Activated naive CD8-positive, alpha-beta T cell (primary cell): ENCODE data around the gene PIEZO1.
A peak's percentile ranks its signal among the peaks of the same experiment; 100 is the strongest.
"Not testable (repeated sequence)": the region's sequence is repeated elsewhere in the genome, so short reads cannot be mapped to it uniquely, and the experiment has no call there.

Source experiments
- H3K27ac Mint-ChIP-seq: one replicate; pipeline ENCODE4 v1.8.0; 2021; ENCODE audit warnings: mixed read lengths
- H3K27me3 Mint-ChIP-seq: one replicate; pipeline ENCODE4 v1.8.0; 2021; ENCODE audit warnings: mixed read lengths
- H3K36me3 Mint-ChIP-seq: one replicate; pipeline ENCODE4 v1.8.0; 2021; ENCODE audit warnings: mixed read lengths
- H3K4me1 Mint-ChIP-seq: one replicate; pipeline ENCODE4 v1.8.0; 2021; ENCODE audit warnings: low read depth, mixed read lengths
- H3K4me3 Mint-ChIP-seq: one replicate; pipeline ENCODE4 v1.8.0; 2021; ENCODE audit warnings: mild to moderate bottlenecking, mixed read lengths
- H3K9me3 Mint-ChIP-seq: one replicate; pipeline ENCODE4 v1.8.0; 2021; ENCODE audit warnings: low read depth, mixed read lengths

PIEZO1 gene

DNA sequence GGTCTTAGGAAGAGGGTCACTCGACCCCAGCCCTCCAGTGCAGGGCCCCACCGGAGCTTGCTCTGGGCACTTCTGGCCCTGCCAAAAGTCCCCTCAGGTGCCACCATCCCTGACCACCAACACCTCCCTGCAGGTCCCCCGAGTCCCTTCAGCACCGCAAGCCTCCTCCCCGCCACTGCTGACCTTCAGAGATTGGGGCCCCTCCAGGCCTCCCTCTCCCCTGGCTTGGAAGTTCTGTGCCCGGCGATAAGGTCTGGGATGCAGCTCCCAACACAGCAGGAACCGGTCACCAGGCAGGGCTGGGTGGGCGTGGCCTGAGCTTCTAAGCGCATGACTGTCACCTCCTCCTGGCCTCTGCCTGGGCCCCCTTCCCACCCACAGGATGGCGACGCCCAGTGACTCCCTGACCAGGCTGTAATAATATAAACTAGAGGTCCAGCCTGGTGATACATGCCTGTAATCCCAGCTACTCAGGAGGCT is 11.2 kb downstream of the PIEZO1 start:
- Mint-ChIP-seq H3K27me3 (no peaks in the 10 kb centered on the region), H3K9me3 (no peaks in the 10 kb centered on the region), H3K4me3 (no peak overlapping the region), H3K36me3 (no peaks in the 10 kb centered on the region), H3K4me1 (peaks cover 17% of the 10 kb centered on the region), H3K27ac (no peak overlapping the region)

- no peaks in the 10 kb centered on the region for H3K36me3 Mint-ChIP-seq
- H3K9me3 Mint-ChIP-seq: no peaks in the 10 kb centered on the region
- no peak overlapping the region for H3K27ac Mint-ChIP-seq
- H3K27me3 Mint-ChIP-seq: no peaks in the 10 kb centered on the region
- H3K4me1 Mint-ChIP-seq: peaks cover 16% of the 10 kb centered on the region
- H3K4me3 Mint-ChIP-seq: no peak overlapping the region
Observed at GRCh38 chr16:88772871-88773811, 11.9 kb downstream of the PIEZO1 start.

GRCh38 chr16:88771781-88772180 is 13.2 kb downstream of the PIEZO1 start:
- not testable (repeated sequence) for H3K27ac Mint-ChIP-seq, H3K36me3 Mint-ChIP-seq, H3K27me3 Mint-ChIP-seq, H3K9me3 Mint-ChIP-seq, H3K4me3 Mint-ChIP-seq
- H3K4me1 Mint-ChIP-seq: peaks cover 21% of the 10 kb centered on the region

DNA sequence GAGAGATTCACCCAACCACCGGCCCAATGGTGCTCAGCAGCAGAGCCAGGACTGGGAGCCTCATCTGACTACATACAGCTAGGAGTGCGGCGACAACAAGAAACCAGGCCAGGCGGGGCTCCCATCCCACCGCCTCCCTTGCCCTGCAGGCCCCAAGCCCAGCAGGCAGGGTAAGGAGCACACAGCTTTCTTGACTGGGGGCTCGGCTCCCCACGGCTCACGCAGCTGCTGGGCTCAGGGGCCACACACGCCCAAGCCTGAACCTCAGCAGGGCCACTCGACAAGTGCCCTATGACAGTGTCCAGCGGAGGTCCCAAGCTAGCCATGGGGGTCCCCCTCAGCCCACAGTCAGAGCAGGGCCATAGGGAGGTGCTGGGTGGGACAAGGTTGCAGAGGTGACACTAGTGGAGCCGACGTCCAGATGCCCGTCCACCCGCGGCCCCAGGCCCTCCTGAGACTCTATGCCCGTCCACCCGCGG is 13.7 kb downstream of the PIEZO1 start:
- Mint-ChIP-seq H3K27ac (peak overlapping the region; percentile 22), H3K36me3 (no peaks in the 10 kb centered on the region), H3K4me3 (no peak overlapping the region), H3K9me3 (no peaks in the 10 kb centered on the region), H3K27me3 (no peaks in the 10 kb centered on the region), H3K4me1 (peaks cover 21% of the 10 kb centered on the region)

DNA sequence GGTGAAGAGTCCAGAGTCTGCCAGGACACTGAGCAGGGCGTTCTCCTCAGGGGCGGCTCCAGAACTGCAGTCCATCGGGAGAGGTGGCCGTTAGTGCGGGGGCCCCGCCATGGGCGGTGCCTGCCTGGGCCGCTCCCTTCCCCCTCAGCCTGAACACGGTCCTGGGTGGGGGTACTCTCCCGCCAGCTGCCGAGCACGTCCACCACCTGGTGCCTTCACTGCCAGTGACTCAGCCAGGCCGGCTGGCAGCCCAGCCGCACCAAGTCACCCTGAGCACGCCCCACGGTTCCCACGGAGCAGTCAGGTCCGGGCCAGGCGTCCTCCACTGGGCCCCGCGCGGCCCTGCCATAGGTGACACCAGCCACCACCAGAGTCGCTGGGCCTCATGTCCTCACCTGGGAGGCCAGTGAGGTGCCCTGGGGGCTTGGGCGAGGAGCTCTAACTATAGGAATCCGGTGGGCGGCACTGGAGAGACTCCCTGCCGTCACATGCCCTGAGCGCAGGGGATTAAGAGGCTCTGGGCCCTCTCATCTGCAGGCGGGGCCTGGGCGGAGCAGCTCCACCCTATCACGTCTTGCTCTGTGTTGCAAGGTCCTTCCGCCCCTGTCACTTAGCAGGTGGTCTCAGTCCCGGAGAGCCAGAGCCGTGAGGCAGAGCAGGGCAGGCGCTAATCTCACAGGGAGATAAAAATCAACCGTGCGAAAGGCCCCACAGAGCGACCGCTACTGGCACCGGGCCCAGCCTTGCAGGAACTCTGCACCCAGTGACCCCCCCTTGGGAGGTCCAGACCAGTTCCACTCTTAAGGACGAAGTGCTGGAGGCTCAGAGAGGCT is 14.3 kb downstream of the PIEZO1 start:
- no peaks in the 10 kb centered on the region for H3K36me3 Mint-ChIP-seq
- H3K27ac Mint-ChIP-seq: peak overlapping the region; percentile 22
- H3K9me3 Mint-ChIP-seq: no peaks in the 10 kb centered on the region
- no peak overlapping the region for H3K4me3 Mint-ChIP-seq
- H3K27me3 Mint-ChIP-seq: no peaks in the 10 kb centered on the region
- H3K4me1 Mint-ChIP-seq: peaks cover 25% of the 10 kb centered on the region

GRCh38 chr16:88769617-88770460 is 15.2 kb downstream of the PIEZO1 start:
- H3K4me3 Mint-ChIP-seq: no peak overlapping the region
- no peaks in the 10 kb centered on the region for H3K27me3 Mint-ChIP-seq
- H3K4me1 Mint-ChIP-seq: peaks cover 25% of the 10 kb centered on the region
- H3K27ac Mint-ChIP-seq: no peak overlapping the region
- H3K36me3 Mint-ChIP-seq: no peaks in the 10 kb centered on the region
- no peaks in the 10 kb centered on the region for H3K9me3 Mint-ChIP-seq

- no peaks in the 10 kb centered on the region for H3K9me3 Mint-ChIP-seq
- H3K4me3 Mint-ChIP-seq: no peak overlapping the region
- no peaks in the 10 kb centered on the region for H3K36me3 Mint-ChIP-seq
- H3K27me3 Mint-ChIP-seq: no peaks in the 10 kb centered on the region
- H3K27ac Mint-ChIP-seq: no peak overlapping the region
- H3K4me1 Mint-ChIP-seq: peaks cover 24% of the 10 kb centered on the region
Observed at GRCh38 chr16:88768071-88768783, 16.8 kb downstream of the PIEZO1 start.

GRCh38 chr16:88767546-88768070 is 17.4 kb downstream of the PIEZO1 start:
- Mint-ChIP-seq H3K4me3 (no peak overlapping the region), H3K4me1 (peaks cover 24% of the 10 kb centered on the region), H3K36me3 (no peaks in the 10 kb centered on the region), H3K27me3 (no peaks in the 10 kb centered on the region), H3K9me3 (no peaks in the 10 kb centered on the region), H3K27ac (no peak overlapping the region)

DNA sequence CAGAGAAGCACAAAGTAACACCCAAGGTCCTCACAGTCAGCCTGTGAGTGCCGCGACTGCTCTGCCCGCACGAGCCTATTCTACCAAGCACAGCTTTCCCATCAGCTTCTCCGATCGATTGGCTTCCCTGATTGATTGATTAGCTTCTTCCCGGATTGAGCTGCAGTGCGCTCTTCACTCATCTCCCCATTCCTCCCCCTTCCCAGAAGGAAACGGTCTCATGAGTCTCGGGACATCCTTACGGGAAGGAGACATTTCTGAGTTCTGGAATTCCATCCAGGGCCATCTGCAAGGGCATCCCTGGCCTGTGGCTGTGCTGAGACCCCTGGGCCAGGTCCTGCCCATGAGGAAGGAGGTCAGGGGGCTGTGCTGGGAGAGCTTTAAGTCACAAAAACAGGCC is 18.0 kb downstream of the PIEZO1 start:
- Mint-ChIP-seq H3K36me3 (no peaks in the 10 kb centered on the region), H3K4me1 (peaks cover 24% of the 10 kb centered on the region), H3K27me3 (no peaks in the 10 kb centered on the region), H3K27ac (peak overlapping the region; percentile 41), H3K4me3 (no peak overlapping the region), H3K9me3 (no peaks in the 10 kb centered on the region)

DNA sequence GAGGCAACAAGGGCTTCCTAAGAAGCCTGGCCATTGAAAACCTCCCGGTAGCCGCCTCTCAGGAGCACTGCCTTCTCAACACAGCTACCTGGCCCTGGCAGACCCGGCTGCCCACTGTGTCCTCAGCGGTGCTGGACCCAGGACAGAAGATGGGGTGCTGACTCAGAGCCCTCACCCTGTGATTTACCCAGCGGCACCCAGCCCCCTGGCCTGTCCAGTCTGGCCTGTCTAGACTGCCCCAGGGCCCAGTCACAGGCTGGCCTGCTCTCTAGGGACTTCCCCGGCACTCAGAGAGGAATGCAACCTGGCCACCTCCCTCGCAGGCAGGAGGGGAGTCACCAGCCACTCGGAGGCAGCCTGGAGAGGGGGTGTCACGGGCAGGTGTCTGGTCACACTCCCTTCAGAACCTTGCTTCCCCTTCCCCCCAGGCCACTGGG is 20.1 kb downstream of the PIEZO1 start:
- peaks cover 18% of the 10 kb centered on the region for H3K4me1 Mint-ChIP-seq
- no peak overlapping the region for H3K4me3 Mint-ChIP-seq
- H3K9me3 Mint-ChIP-seq: no peaks in the 10 kb centered on the region

DNA sequence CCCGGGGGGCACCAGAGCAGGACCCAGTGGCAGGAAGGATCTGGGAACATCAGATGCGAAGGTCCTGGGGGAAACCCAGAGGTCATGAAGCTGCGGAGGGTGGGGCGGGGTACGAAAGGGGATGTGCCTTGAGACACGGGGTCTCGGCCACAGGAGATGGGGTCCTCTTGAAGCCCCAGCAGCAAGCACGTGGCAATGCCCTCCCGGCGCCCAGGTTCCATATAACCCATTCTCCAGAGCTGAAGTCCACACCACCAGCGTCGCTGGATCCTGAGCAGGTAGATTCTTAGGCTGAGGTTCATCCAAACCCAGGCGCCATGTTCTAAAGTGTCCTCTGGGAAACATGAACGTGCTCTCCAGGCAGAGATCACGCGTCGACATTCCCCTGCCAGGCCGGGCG is 20.9 kb downstream of the PIEZO1 start:
- no peak overlapping the region for H3K27ac Mint-ChIP-seq
- peaks cover 16% of the 10 kb centered on the region for H3K4me1 Mint-ChIP-seq
- H3K27me3 Mint-ChIP-seq: no peaks in the 10 kb centered on the region
- H3K36me3 Mint-ChIP-seq: no peaks in the 10 kb centered on the region
- no peak overlapping the region for H3K4me3 Mint-ChIP-seq
- H3K9me3 Mint-ChIP-seq: no peaks in the 10 kb centered on the region

More for the DNA sequence above, 20.1 kb downstream of the PIEZO1 start:
- Mint-ChIP-seq H3K27me3 (no peaks in the 10 kb centered on the region), H3K27ac (no peak overlapping the region), H3K36me3 (no peaks in the 10 kb centered on the region)

DNA sequence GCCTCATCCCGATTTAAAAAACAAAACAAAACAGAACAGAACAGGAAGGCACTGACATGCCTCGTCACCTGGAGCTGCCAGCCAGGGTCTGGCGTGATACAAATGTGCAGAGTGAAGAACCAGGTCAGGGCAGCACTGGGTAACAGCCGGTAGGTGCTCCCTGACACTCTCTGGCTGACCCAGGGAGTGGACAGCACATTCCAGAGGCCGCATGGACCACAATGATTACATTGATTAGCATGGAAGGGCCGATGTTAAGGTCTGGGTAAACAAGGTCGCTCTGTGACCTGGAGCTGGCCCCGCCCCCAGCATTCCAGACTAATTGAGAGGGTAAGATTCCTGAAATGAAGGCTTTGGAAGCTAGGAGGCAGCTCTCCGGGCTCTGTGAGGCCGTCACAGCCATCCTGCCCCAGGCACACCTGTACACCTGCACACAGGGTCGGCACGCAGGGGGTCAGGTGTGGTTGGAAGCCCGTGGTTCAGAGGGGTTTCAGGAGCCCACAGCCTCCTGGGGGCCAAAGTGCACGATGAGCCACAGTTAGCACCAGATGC is 21.4 kb downstream of the PIEZO1 start:
- Mint-ChIP-seq H3K27ac (peak overlapping the region; percentile 59), H3K27me3 (no peaks in the 10 kb centered on the region), H3K4me3 (no peak overlapping the region), H3K9me3 (no peaks in the 10 kb centered on the region), H3K4me1 (peaks cover 16% of the 10 kb centered on the region), H3K36me3 (no peaks in the 10 kb centered on the region)

DNA sequence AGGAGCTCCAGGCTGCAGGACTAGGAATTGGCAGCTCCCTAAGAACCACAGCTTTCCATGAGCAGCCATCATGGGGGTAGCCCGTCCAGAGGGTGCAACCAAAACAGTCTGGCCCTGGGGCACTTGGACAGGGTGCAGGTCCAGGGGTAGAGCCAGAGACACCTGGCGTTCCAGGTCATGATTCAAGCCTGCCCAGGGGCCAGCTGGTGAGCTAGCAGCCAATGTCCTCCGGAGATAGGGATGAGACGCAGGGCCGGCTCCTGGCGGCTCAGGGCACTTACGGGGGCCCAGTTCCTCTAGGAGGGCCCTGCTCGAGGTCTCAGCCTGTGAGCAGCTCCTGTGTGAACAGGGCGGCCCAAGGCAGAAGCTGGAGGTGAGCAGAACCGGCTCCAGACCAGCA is 22.1 kb downstream of the PIEZO1 start:
- H3K27ac Mint-ChIP-seq: no peak overlapping the region
- no peak overlapping the region for H3K4me3 Mint-ChIP-seq
- H3K4me1 Mint-ChIP-seq: peaks cover 16% of the 10 kb centered on the region
- no peaks in the 10 kb centered on the region for H3K36me3 Mint-ChIP-seq
- H3K9me3 Mint-ChIP-seq: no peaks in the 10 kb centered on the region
- no peaks in the 10 kb centered on the region for H3K27me3 Mint-ChIP-seq
